ENCODE data around the gene BCAS3.

DNA sequence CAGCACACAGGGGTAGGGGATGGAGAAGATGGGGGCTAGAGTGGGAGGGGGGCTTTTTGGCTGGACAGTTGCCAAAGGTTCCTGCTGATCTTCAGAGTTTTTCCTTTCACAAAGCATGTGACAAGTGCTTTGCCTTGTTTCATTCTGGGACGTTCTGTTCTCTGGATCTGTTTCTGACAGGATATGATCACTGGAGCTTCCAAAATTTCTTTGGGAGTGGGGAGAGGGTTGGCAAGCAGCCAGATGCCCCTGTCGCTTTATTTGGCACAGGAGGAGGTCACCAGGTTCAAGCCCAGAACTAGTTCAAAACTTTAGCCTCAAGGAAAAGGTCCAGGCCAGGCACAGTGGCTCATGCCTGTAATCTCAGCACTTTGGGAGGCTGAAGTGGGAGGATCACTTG is 653.5 kb downstream of the BCAS3 start:
- TF ChIP-seq, protein P1, sequence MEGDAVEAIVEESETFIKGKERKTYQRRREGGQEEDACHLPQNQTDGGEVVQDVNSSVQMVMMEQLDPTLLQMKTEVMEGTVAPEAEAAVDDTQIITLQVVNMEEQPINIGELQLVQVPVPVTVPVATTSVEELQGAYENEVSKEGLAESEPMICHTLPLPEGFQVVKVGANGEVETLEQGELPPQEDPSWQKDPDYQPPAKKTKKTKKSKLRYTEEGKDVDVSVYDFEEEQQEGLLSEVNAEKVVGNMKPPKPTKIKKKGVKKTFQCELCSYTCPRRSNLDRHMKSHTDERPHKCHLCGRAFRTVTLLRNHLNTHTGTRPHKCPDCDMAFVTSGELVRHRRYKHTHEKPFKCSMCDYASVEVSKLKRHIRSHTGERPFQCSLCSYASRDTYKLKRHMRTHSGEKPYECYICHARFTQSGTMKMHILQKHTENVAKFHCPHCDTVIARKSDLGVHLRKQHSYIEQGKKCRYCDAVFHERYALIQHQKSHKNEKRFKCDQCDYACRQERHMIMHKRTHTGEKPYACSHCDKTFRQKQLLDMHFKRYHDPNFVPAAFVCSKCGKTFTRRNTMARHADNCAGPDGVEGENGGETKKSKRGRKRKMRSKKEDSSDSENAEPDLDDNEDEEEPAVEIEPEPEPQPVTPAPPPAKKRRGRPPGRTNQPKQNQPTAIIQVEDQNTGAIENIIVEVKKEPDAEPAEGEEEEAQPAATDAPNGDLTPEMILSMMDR (IDR thresholded peaks at IDR 0.05; ENCODE audit: low read length) = no peak
- no peak for TF ChIP-seq EZH2 (IDR thresholded peaks at IDR 0.05; ENCODE audit: borderline replicate concordance, low read length)

All from OCI-LY1 (cell line).